Mucosa of descending colon (tissue), 3 donors: ENCODE measurements around the gene CAPS. TPM values are rescaled to one million over a fixed set of nuclear protein-coding genes. Genes with fewer than 3 reads are reported as not detected.

Experiments used
- ATAC-seq: fragments of 200-7000 bp; cut with Tn5 transposase; one replicate; pipeline ENCODE4 v1.9.1; 2020; ENCODE audit warnings: mild to moderate bottlenecking, moderate library complexity
- DNase-seq, 3 donors: peaks; one replicate each; pipeline ENCODE4 v3.0.0-alpha.2; 2020
- H3K36me3 ChIP-seq: fragments of 200-600 bp; one replicate; pipeline ENCODE4 v1.8.0; 2021; ENCODE audit warnings: low read depth, mild to moderate bottlenecking
- H3K4me1 ChIP-seq: fragments of 200-600 bp; one replicate; pipeline ENCODE4 v1.8.0; 2021; ENCODE audit warnings: low read depth, mild to moderate bottlenecking
- H3K4me3 ChIP-seq: fragments of 200-600 bp; one replicate; pipeline ENCODE4 v1.8.0; 2021; ENCODE audit warnings: mild to moderate bottlenecking
- H3K9me3 ChIP-seq: fragments of 200-600 bp; one replicate; pipeline ENCODE4 v1.8.0; 2021; ENCODE audit warnings: mild to moderate bottlenecking
- CTCF ChIP-seq: fragments of 200-600 bp; IDR thresholded peaks from one replicate; pipeline ENCODE4 v1.8.0; 2022; ENCODE audit warnings: antibody characterized with exemption, mild to moderate bottlenecking
- intact Hi-C, 2 donors: fragments of 100-400 bp; cut with DNase I in 1 of 2; cut with micrococcal nuclease in 1 of 2; formaldehyde crosslinking; loops; one replicate each; pipeline versions ENCODE4 v1.11.0 to v1.11.1; 2022; cut with DNase I, micrococcal nuclease
- total RNA-seq, 3 donors: library from RNA; stranded (reverse); fragmentation: NEBNext Ultra II Directional in 2 of 3; extraction: Animal tissue kit (Norgen Biotek cat#: 25700) in 2 of 3; gene quantifications; one replicate each; pipeline versions ENCODE4 v1.2.1 to v1.2.4, GENCODE V29; 2021 to 2023
- donor health status: DM: no; HTN: no; CAD: no; lungs with moderate emphysema.
- donor health status: DM: no; HTN: no; CAD: no.
- donor health status: DM: no; HTN: yes; CAD: no.

Gene CAPS
- total RNA-seq, 3 donors from 2014 or later: 9.5 to 20.2 (median 16.4) TPM

DNA sequence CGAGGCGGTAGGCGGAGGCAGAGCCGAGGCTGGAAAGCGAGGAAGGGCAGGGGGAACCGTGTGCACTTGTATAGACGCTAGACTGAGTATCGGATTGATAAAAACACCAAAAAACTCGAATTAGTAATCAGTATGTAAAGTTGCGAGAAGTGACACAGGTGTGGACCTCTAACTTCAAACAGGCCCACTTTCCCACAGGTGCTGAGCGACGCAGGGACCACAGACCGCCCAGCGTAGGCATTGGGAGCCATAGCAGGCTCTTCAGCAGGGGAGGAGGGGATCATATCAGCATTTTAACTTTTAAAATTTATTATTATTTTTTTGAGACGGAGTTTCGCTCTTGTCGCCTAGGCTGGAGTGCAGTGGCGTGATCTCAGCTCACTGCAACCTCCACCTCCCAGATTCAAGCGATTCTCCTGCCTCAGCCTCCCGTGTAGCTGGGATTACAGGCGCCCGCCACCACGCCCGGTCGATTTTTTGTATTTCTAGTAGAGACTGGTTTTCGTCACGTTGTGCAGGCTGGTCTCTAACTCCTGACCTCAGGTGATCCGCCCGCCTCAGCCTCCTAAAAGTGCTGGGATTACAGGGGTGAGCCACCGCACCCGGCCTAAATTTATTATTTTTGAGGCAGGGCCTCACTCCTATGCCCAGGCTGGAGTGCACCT lies 8.8 kb upstream of the CAPS start:
- peak overlapping the region; percentile 94 for H3K4me3 ChIP-seq
- H3K4me1 ChIP-seq: peaks cover 33% of the 10 kb centered on the region
- intact Hi-C loops: no loop called here
- DNase-seq (peak in 1 of 3 donors; percentile 29), ATAC-seq (no peak)
- TF ChIP-seq CTCF: no peak
- peaks cover 6% of the 10 kb centered on the region for H3K36me3 ChIP-seq
- no peaks in the 10 kb centered on the region for H3K9me3 ChIP-seq

- intact Hi-C loops: no loop called here
- H3K36me3 ChIP-seq: peaks cover 6% of the 10 kb centered on the region
- no peak for DNase-seq
- H3K9me3 ChIP-seq: no peaks in the 10 kb centered on the region
- no peak for ATAC-seq
- no peak overlapping the region for H3K4me3 ChIP-seq
- peaks cover 29% of the 10 kb centered on the region for H3K4me1 ChIP-seq
- TF ChIP-seq CTCF: no peak
Observed at GRCh38 chr19:5907241-5907640, 6.8 kb upstream of the CAPS start.

- intact Hi-C loops: no loop called here
- TF ChIP-seq CTCF: no peak
- Histone ChIP-seq H3K9me3 (no peaks in the 10 kb centered on the region), H3K4me3 (no peak overlapping the region), H3K4me1 (peaks cover 19% of the 10 kb centered on the region), H3K36me3 (peaks cover 6% of the 10 kb centered on the region)
- DNase-seq (no peak), ATAC-seq (no peak)
Observed at GRCh38 chr19:5908773-5909442, 5.1 kb upstream of the CAPS start.

DNA sequence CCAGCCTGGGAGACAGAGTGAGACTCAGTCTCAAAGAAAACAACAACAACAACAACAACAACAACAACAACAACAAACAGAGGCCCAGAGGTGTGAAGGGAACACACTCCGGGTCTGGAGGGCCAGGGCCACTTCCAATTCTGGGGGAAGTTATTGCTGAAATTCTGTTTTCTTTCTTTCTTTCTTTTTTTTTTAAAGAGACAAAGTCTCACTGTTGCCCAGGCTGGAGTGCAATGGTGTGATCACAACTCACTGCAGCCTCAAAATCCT lies 3.5 kb upstream of the CAPS start:
- ATAC-seq: no peak
- Histone ChIP-seq H3K4me3 (no peak overlapping the region), H3K36me3 (no peaks in the 10 kb centered on the region), H3K9me3 (no peaks in the 10 kb centered on the region), H3K4me1 (peaks cover 20% of the 10 kb centered on the region)
- TF ChIP-seq CTCF: no peak
- no peak for DNase-seq
- intact Hi-C loops: no loop called here

DNA sequence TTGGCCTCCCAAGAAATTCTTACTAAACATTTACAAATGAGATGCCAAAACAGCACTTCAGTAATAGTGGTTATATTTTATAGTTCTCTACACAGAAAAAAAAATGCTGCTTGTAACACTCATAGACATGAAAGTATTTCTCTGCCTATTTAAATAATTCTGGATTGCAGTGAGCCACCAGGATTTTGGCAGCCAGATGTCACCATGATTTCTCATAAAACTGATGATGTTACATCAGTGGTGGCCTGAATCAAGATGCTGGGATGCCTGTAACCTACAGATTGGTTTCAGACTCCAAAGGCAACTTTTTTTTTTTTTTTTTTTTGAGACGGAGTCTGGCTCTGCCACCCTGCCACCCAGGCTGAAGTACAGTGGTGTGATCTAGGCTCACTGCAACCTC lies 2.7 kb upstream of the CAPS start:
- no peaks in the 10 kb centered on the region for H3K36me3 ChIP-seq
- DNase-seq (no peak), ATAC-seq (no peak)
- no peak for TF ChIP-seq CTCF
- peaks cover 14% of the 10 kb centered on the region for H3K4me1 ChIP-seq
- intact Hi-C loops: no loop called here
- no peak overlapping the region for H3K4me3 ChIP-seq
- H3K9me3 ChIP-seq: no peaks in the 10 kb centered on the region
